Suppressor macrophage treated with lipopolysaccharide for 4 hours (primary cell): Measurements from ENCODE around the gene ELK4.
A peak's percentile ranks its signal among the peaks of the same experiment; 100 is the strongest.

Source experiments
- DNase-seq: peaks from one replicate; pipeline ENCODE4 v3.0.0-alpha.2; 2020

ELK4 gene

DNA sequence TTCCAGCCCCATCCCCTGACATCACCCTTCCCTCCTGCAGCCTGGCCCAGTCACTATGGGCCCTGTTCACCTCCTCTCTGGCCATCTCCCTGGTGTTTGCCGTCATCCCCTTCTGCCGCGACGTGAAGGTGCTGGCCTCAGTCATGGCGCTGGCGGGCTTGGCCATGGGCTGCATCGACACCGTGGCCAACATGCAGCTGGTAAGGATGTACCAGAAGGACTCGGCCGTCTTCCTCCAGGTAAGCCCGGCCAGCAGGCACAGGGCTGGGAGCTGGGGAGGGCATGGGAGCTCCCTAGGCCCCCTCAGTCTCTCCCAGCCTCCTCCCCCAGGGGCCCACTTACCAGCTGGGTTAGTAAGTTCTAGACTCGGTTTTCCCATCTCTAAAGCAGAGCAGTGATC, 52.1 kb downstream of the ELK4 start:
- no peak for DNase-seq

DNA sequence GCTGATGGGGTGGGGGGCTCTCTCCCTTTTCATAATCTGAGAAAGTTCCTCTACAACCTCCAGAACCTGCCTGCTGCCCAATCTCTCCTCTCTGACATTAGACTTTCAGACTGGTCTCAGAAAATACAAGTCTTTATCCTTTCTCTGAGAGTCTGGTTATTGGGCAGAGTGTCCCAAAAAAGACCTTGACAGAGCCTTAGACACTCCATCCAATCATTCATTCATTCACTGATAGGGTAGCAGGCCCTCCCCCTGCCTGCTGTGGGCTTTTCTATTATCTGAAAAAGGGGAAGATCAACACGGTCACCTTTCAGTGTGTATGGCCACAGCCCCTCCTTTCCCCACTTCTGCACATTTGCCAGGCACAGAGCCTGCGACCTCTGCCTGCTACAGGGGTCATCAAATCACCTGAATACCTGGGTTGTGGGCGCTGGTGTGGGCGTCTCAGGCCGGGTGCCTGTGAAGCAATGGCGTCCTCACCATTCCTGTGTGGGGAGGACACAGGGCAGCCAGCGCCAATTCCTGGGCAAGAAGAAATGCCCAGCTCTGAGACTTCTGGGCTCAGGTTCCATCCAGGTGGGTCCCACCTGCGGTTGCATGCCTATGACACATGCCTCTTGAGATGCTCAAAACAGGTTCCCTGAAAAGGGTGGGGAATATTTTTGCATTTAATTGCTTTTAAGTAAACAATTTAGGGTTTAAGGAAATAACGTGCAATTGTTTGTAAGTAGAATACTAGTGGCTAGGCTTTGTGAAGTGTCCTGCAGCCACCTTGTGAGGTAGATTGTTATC, 52.8 kb downstream of the ELK4 start:
- no peak for DNase-seq

- DNase-seq, result no peak
Measured at GRCh38 chr1:205577874-205578658, 53.7 kb downstream of the ELK4 start.

- DNase-seq, result no peak
Measured at GRCh38 chr1:205576805-205577761, 54.7 kb downstream of the ELK4 start.

DNA sequence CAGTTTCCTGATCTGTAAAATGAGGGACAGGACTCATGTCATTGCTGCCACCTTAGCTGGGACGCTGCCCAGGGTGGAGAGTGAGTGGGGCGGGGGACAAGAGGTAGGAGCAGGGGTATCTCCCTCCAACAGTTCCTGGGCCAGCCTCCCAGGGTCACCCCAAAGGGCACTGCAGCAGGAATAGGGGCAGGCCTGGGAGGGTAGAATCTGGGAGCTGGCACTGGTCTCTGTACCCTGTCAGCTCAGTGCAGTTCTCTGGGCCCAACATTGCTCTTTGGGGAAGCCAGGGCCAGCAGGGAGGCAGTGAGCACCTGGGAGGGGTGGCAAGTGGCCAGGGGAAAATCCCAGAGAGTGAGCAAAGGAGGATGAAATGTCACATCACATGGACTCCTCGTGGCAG, 55.8 kb downstream of the ELK4 start:
- no peak for DNase-seq

- DNase-seq, result no peak
Measured at GRCh38 chr1:205575294-205575885, 56.4 kb downstream of the ELK4 start.

- no peak for DNase-seq
Measured at GRCh38 chr1:205572421-205572820, 59.4 kb downstream of the ELK4 start.

- DNase-seq, result no peak
Measured at GRCh38 chr1:205571747-205572146, 60.1 kb downstream of the ELK4 start.

DNA sequence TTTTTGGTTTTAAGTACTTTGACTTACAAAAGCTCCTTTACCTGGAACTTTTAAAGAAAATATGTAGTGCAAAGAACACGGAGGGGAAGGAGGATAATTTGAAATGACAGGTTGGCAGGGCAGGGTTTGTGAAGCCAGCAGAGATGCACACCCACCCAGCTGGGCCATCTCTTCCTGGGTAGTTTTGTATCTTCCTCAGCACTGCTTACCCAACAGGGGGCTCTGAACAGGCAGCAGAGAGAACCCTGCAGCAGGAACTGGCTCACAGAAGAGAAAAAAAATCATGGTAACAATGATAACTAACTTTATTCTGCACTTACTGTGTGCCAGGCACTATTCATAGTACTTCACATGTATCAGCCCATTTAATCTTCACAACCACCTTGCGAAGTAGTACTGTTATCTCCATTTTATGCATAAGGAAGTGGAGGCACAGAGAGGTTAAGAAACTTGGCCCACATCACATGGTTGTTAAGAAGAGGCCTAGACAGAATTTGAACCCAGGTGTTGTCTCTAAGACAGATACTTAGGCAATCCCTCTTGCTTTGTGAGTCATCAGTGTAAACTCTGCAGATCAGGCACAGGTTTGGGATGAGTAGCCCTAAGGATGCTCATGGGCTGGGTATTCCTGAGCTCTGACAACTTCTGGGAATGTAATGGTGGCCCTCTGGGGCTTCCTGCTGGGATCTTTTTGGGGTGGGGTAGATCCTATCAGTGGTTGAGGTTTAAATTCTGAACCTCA, 60.8 kb downstream of the ELK4 start:
- DNase-seq, result no peak

GRCh38 chr1:205570173-205570501, 61.7 kb downstream of the ELK4 start:
- no peak for DNase-seq

DNA sequence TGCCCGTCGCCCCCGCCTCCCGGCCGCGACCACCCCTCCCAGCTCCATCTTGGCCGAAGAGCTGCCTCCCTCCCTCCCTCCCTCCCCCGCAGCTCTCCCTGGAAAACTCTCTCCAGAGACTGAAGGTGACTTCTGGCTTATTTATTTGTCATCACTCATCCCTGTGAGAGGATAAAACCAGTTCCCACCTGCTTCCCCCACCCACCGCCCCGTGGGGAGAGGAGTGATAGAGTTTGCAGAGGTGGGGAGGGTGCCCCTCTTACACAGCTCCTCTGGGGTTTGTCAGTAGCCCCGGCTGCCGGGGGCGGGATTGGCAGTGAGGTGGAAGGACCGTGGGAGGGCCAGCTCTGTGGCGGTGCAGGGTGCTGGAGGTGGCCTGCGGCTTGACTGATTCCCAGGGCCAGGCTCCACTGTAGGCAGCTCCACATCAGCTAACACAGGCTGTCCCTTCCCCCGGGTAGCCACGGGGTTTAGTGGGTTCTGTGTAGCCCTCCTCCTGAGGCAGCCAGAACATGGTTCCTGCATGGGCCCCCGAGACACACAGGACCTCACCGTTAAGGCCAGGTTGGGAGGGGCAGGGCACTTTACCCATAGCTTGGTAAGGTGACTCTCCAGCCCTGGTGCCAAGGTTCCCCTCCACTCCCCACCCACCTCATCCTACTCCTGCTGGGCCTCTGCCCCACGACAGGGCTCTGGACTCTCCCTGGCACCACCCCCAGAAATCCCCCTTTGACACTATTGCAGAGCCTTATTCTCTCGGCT, 62.2 kb downstream of the ELK4 start:
- DNase-seq, result no peak

DNA sequence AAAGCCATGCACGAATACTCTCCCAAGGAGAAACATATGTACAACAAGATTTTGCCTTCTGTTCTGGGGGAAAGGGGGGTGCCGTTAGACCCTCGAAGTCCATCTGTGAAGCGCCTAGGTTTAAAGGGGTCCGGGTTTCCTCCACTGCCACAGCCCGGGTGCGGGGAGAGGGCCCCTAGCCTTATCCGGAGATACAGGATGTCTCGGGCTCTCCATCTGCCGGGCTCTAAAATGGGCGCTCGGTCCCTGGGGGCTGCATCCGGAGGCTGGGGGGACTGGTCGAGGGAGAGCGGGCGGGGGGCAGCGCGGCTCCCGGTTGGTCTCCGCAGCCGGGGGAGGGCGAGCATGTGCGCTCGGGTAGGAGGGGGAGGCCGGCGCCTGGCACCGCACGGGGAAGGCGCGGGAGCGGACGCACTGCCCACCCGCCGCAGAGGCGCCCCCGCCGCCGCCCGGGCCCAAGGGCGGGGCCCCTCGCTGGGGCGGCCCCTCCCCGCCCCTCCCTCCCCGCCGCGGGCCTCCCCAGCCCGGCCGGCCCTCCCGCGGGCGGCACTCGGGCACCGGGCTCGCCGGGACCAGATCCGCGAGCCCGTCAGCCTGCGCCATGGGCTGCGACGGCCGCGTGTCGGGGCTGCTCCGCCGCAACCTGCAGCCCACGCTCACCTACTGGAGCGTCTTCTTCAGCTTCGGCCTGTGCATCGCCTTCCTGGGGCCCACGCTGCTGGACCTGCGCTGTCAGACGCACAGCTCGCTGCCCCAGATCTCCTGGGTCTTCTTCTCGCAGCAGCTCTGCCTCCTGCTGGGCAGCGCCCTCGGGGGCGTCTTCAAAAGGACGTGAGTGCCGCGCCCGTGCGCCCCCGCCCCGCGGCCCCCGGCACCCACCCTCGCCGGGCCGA, 63.1 kb downstream of the ELK4 start:
- DNase-seq, result no peak

DNA sequence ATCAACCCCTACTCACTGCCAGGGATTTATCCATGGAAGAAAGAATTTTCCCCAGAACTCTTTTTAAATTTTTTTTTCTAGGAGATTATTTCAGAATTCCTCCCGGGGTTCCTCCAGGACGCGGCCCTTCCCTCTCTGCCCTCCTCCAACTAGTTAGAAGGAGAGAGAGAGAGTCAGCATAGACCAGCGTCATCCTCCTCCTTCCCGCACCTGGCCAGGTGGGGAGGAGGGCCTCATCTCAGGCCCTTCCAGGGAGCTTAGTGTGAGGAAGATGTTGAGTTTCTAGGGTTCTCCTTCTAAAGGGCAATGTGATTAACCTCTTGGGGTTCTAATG, 63.7 kb downstream of the ELK4 start:
- DNase-seq, result no peak

DNA sequence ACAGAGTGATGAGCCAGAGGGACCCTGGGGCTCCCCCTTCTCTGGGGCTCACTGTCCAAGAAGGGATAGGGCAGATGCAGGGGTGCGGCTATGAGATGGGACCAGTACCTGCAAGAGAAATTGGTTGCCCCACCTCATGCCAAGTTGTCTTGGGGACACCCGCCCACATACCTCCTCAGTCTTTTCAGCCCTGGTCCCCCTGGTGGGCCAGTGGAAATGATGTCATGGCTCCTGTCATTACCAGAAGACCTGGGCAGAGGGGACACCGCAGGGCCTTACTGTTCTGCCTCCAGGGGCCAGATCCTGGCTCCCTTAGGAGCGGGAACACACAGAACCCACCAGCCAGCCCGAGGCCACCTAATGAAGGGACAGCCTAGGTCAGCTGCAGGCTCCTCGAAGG, 64.1 kb downstream of the ELK4 start:
- DNase-seq, result no peak

DNA sequence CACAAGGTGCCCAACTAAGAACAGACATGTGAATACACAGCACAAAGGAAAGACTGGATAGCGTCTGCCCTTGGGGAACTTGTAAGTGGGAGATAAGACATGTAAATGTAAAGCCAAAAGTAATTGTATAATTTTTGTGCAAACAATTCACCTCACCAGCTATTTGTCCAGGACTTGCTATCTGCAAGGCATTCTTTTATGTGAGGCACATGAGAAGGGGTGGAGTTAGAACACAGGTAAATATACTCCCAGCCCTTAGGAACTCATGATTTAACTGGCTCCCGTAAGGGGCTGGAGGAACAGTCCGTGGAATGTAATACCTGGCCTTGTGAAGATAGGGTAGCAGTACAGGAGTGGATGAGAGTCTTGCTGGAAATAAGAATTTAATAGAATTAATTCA, 66.0 kb downstream of the ELK4 start:
- DNase-seq, result no peak

- DNase-seq, result no peak
Measured at GRCh38 chr1:205563927-205564441, 67.8 kb downstream of the ELK4 start.

GRCh38 chr1:205561501-205562203, 70.2 kb downstream of the ELK4 start:
- DNase-seq, result peak; percentile 32
